ENCODE results near the gene NAPA. TPM values are rescaled to one million over a fixed set of nuclear protein-coding genes. Genes with fewer than 3 reads are reported as not detected.

Gene NAPA
- total RNA-seq, 1 donor from 2014 or later = 80.0 TPM

DNA sequence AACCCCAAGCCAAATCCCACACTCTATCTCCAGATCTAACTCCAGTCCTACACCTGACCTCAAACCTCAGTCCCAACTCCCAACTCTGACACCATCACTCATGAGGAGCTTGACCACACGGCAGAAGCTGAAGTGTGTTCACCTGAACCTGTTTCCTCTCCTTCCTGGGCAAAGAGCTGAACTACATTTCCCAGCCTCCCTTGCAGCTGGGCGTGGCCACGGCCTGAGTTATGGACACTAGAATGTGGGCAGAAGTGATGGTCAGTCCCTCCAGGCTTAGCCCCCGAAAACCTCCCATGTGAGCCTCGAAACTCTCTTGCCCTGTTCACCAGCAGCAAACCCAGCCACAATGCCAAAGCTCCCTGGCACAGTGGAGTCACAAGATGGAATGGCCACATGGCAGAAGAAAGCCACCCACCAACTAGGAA is 76.1 kb downstream of the NAPA start:
- Mint-ChIP-seq H3K27me3 (peaks cover 52% of the 10 kb centered on the region), H3K4me1 (ENCODE audit: low read depth) (no peaks in the 10 kb centered on the region), H3K36me3 (ENCODE audit: insufficient read depth) (no peaks in the 10 kb centered on the region), H3K27ac (no peak overlapping the region), H3K9me3 (ENCODE audit: low read depth) (no peaks in the 10 kb centered on the region), H3K4me3 (ENCODE audit: low read depth) (no peak overlapping the region)
- no peak for DNase-seq (ENCODE audit: low spot score, unreplicated experiment)
- TF ChIP-seq CTCF (IDR thresholded peaks at IDR 0.05; ENCODE audit: unreplicated experiment) = no peak

Other genes with a start within 250 kb of the NAPA start
- 9.1 and 11.8 TPM in 2 replicates for gene INAFM1, start 240.2 kb downstream of the NAPA start, total RNA-seq
- gene C5AR1, start 205.2 kb downstream of the NAPA start, total RNA-seq = 2.4 and 2.9 TPM in 2 replicates
- not detected in 2 replicates for gene C5AR2, start 182.9 kb downstream of the NAPA start, total RNA-seq
- gene DHX34, start 165.7 kb downstream of the NAPA start, total RNA-seq = 37.7 and 42.1 TPM in 2 replicates
- 25.5 and 30.8 TPM in 2 replicates for gene MEIS3, start 95.5 kb downstream of the NAPA start, total RNA-seq
- gene SLC8A2, start 43.2 kb downstream of the NAPA start, total RNA-seq = 1.2 and 1.4 TPM in 2 replicates
- gene KPTN, start 30.8 kb downstream of the NAPA start, total RNA-seq = 29.9 and 30.5 TPM in 2 replicates
- not detected in 2 replicates for gene ZNF541, start 58.1 kb upstream of the NAPA start, total RNA-seq
- gene BICRA, start 94.1 kb upstream of the NAPA start, total RNA-seq = 31.9 and 37.4 TPM in 2 replicates
- 0.41 and 0.64 TPM in 2 replicates for gene EHD2, start 198.4 kb upstream of the NAPA start, total RNA-seq
- 301 and 312 TPM in 2 replicates for gene NOP53, start 230.5 kb upstream of the NAPA start, total RNA-seq

Data from progenitor cell of endocrine pancreas (in vitro differentiated cells).